ENCODE data around the gene CERS6. TPM values are rescaled to one million over a fixed set of nuclear protein-coding genes. Genes with fewer than 3 reads are reported as not detected.

Gene CERS6
- polyA plus RNA-seq, 1 donor, result 38.1 TPM

GRCh38 chr2:168441214-168441872 lies 14.7 kb upstream of the CERS6 start:
- no peak for DNase-seq (ENCODE audit: low read depth)

- no peak for DNase-seq (ENCODE audit: low read depth)
These were observed 12.3 kb upstream of the CERS6 start for GRCh38 chr2:168443818-168444217.

- DNase-seq (ENCODE audit: low read depth), result no peak
These were observed 10.1 kb upstream of the CERS6 start for GRCh38 chr2:168445960-168446359.

- DNase-seq (ENCODE audit: low read depth), result no peak
These were observed 7.1 kb upstream of the CERS6 start for GRCh38 chr2:168448980-168449379.

GRCh38 chr2:168449419-168449818 lies 6.7 kb upstream of the CERS6 start:
- DNase-seq (ENCODE audit: low read depth), result no peak

- no peak for DNase-seq (ENCODE audit: low read depth)
These were observed 5.9 kb upstream of the CERS6 start for GRCh38 chr2:168450171-168450570.

- no peak for DNase-seq (ENCODE audit: low read depth)
These were observed 5.3 kb upstream of the CERS6 start for GRCh38 chr2:168450732-168451131.

GRCh38 chr2:168452781-168453180 lies 3.3 kb upstream of the CERS6 start:
- DNase-seq (ENCODE audit: low read depth), result no peak

GRCh38 chr2:168453404-168453803 lies 2.7 kb upstream of the CERS6 start:
- DNase-seq (ENCODE audit: low read depth), result no peak

GRCh38 chr2:168454737-168455644 lies 1.1 kb upstream of the CERS6 start:
- no peak for DNase-seq (ENCODE audit: low read depth)

GRCh38 chr2:168456521-168457189 lies 583 bp downstream of the CERS6 start:
- DNase-seq (ENCODE audit: low read depth), result no peak

GRCh38 chr2:168457190-168457895 lies 1.3 kb downstream of the CERS6 start:
- no peak for DNase-seq (ENCODE audit: low read depth)

GRCh38 chr2:168458139-168458538 lies 2.1 kb downstream of the CERS6 start:
- no peak for DNase-seq (ENCODE audit: low read depth)

- no peak for DNase-seq (ENCODE audit: low read depth)
These were observed 3.2 kb downstream of the CERS6 start for GRCh38 chr2:168459256-168459655.

- no peak for DNase-seq (ENCODE audit: low read depth)
These were observed 4.5 kb downstream of the CERS6 start for GRCh38 chr2:168460571-168460970.

GRCh38 chr2:168461178-168461941 lies 5.3 kb downstream of the CERS6 start:
- no peak for DNase-seq (ENCODE audit: low read depth)

GRCh38 chr2:168461942-168462331 lies 5.9 kb downstream of the CERS6 start:
- DNase-seq (ENCODE audit: low read depth), result no peak

- no peak for DNase-seq (ENCODE audit: low read depth)
These were observed 6.5 kb downstream of the CERS6 start for GRCh38 chr2:168462543-168463045.

GRCh38 chr2:168465594-168465993 lies 9.5 kb downstream of the CERS6 start:
- DNase-seq (ENCODE audit: low read depth), result no peak

GRCh38 chr2:168466190-168466737 lies 10.2 kb downstream of the CERS6 start:
- DNase-seq (ENCODE audit: low read depth), result no peak

Data from forelimb muscle (tissue), 1 donor.